ENCODE data around the gene OLFML2A. TPM values are rescaled to one million over a fixed set of nuclear protein-coding genes. Genes with fewer than 3 reads are reported as not detected.

OLFML2A gene
- total RNA-seq, 5 donors from 2014 or later (not counting 1 experiment from before 2014, with no cell fraction given), result 0.07 to 0.18 (median 0.13) TPM; not detected in 2

DNA sequence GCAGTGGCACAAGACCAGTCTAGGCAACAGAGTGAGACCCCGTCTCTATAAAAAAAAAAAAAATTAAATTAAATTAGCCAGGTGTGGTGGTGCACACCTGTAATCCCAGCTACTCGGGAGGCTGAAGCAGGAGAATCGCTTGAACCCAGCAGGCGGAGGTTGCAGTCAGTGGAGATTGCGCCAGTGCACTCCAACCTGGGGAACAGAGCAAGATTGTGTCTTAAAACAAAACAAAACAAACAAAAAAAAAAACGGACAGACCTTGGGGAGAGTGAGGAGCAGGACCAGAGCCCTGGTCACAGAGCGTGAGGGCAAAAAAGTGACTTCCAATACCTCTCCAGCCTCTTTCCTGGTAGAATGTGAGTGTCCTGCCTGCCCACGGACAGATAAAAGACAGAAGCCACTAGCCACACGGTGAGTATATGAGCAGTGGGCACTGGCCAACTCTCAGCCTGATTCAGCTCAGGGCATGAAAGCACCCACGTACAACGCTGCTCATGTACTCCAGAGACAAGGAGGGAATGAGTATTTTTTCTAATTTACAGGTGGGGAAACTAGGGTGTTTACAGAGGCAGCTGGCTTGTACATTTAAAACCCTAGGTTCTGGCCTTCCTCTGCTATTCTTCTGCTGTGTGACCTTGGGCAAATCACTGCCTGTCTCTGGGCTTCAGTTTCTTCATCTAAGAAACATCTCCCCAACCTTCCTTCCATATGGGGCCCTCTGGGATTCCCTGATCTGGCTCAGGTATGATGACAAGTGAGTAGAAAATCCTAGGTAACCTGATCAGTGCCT lies 1.8 kb downstream of the OLFML2A start:
- H3K4me3 Mint-ChIP-seq, result peak overlapping the region in 1 of 3 donors; percentile 11
- peaks cover 24 to 35% of the 10 kb centered on the region in 2 donors for H3K27me3 Mint-ChIP-seq
- ATAC-seq (replicated peaks in 1 of 4) (no peak), DNase-seq (no peak)
- Histone ChIP-seq H3K4me1 (ENCODE audit: control insufficient read depth in 1 of 2, extremely low read depth in 1 of 2, insufficient read depth in 2 of 2, low read length in 2 of 2) (peaks cover 0 to 15% of the 10 kb centered on the region in 2 experiments), H3K4me3 (ENCODE audit: control insufficient read depth in 1 of 2, extremely low read depth in 1 of 2, low read length in 1 of 2) (no peak overlapping the region), H3K9me3 (no peaks in the 10 kb centered on the region), H3K27me3 (replicated peaks in 1 of 2; ENCODE audit: control insufficient read depth in 2 of 2, extremely low read depth in 1 of 2, insufficient read depth in 2 of 2, low read length in 1 of 2) (peaks cover 2 to 40% of the 10 kb centered on the region in 2 experiments), H3K27ac (ENCODE audit: low read length) (no peak overlapping the region), H3K36me3 (ENCODE audit: control insufficient read depth in 2 of 2, extremely low read depth in 1 of 2, insufficient read depth in 1 of 2, low read length in 1 of 2) (no peaks in the 10 kb centered on the region)
- 76% methylated on average over 3 of the region's 11 CpGs for WGBS (ENCODE audit: insufficient coverage)
- H3K36me3 Mint-ChIP-seq, result no peaks in the 10 kb centered on the region
- CTCF ChIA-PET, result no interaction called here
- POLR2A ChIA-PET, result no interaction called here
- H3K4me1 Mint-ChIP-seq, result peaks cover 16 to 22% (median 20%) of the 10 kb centered on the region in 3 donors
- H3K27ac Mint-ChIP-seq, result no peak overlapping the region
- no peaks in the 10 kb centered on the region for H3K9me3 Mint-ChIP-seq

DNA sequence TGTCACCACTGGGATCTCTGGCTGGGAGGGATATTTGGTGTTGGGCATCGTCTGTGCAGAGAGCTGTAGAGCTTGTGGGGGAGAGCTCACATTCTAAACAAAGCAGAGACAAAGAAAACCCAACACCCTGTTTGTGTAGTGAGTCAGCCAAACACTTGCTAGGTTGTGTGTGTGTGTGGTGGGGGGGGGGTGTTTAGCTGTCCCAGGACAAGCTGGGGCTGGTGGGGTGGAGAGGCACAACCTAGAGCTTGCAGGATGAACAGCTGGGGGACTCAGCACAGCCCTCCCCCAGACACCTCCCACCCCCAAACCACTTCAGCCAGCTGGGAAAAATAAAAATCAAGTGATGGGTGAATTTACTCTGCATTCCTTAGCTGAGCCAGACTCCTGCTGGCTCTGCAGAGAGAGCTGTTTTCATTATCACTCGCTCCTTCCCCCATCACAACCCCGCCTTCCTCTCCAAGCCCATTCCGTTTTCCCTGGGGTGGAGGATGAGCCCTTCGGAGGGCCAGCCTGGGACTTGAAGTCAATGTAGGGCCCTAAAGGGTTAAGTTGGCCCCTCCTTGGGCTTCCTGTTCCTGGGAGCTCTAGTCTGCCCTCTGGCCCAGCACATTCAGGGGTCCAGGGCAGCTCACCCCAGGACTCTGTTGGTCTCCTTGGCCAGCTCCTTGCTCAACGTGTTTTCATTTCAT lies 2.6 kb downstream of the OLFML2A start:
- Mint-ChIP-seq H3K4me1 (peaks cover 11 to 16% (median 13%) of the 10 kb centered on the region in 3 donors), H3K4me3 (peak overlapping the region in 1 of 3 donors; percentile 11), H3K36me3 (no peaks in the 10 kb centered on the region), H3K27ac (no peak overlapping the region), H3K9me3 (no peaks in the 10 kb centered on the region), H3K27me3 (peaks cover 18 to 29% of the 10 kb centered on the region in 2 donors)
- Histone ChIP-seq H3K9me3 (no peaks in the 10 kb centered on the region), H3K36me3 (ENCODE audit: control insufficient read depth in 2 of 2, extremely low read depth in 1 of 2, insufficient read depth in 1 of 2, low read length in 1 of 2) (no peaks in the 10 kb centered on the region), H3K4me1 (ENCODE audit: control insufficient read depth in 1 of 2, extremely low read depth in 1 of 2, insufficient read depth in 2 of 2, low read length in 2 of 2) (peaks cover 0 to 11% of the 10 kb centered on the region in 2 experiments), H3K27me3 (replicated peaks in 1 of 2; ENCODE audit: control insufficient read depth in 2 of 2, extremely low read depth in 1 of 2, insufficient read depth in 2 of 2, low read length in 1 of 2) (peaks cover 2 to 33% of the 10 kb centered on the region in 2 experiments), H3K27ac (ENCODE audit: low read length) (no peak overlapping the region), H3K4me3 (ENCODE audit: control insufficient read depth in 1 of 2, extremely low read depth in 1 of 2, low read length in 1 of 2) (no peak overlapping the region)
- ATAC-seq (replicated peaks in 1 of 4) (no peak), DNase-seq (no peak)
- WGBS (ENCODE audit: insufficient coverage), result 87% methylated on average over 3 of the region's 6 CpGs
- ChIA-PET CTCF (interaction anchor here in 1 of 2 donors (0.6 to 0.8 kb wide), 2 partner anchors 10 to 582 kb away, joined by 3 read pairs; no protein-coding TSS in a partner anchor), POLR2A (interaction anchor here in 1 of 2 donors (0.6 kb wide), 2 partner anchors 83 to 221 kb away, joined by 3 to 4 read pairs; no protein-coding TSS in a partner anchor)

DNA sequence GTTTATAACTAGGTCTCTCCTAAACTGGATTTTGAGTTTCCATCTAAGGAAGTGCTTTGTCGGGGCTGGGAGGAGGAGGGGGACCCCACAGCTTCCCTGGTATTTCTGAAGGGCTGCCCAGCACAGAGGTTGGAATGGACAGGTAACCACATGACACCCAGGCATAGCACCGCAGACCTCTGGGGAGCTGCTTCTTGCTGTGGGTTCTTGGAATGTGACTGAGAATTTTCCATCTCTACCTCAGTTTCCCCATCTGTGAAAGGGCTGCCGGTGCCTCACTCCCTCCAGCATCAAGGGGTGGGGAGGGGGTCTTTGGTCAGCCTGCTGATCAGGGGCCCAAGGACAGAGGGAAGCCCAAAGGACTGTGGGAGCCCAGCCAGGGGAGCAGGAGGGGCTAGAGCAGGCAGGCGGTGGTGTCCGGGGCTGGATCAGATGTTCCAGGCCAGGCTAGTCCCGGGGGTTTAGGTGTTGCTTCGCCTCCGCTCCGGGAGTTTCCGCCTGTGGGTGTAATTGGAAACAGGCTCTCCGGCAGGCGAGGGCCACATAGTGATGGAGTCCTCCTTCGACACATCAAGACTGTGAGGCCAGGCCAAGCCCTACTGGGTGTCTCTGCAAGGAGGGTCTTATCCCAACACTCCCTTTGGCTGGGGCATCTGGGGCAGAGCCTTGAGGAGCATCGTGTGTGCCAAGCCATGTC lies 3.3 kb downstream of the OLFML2A start:
- Histone ChIP-seq H3K4me1 (ENCODE audit: control insufficient read depth in 1 of 2, extremely low read depth in 1 of 2, insufficient read depth in 2 of 2, low read length in 2 of 2) (peaks cover 0 to 10% of the 10 kb centered on the region in 2 experiments), H3K27ac (ENCODE audit: low read length) (no peak overlapping the region), H3K36me3 (ENCODE audit: control insufficient read depth in 2 of 2, extremely low read depth in 1 of 2, insufficient read depth in 1 of 2, low read length in 1 of 2) (no peaks in the 10 kb centered on the region), H3K4me3 (ENCODE audit: control insufficient read depth in 1 of 2, extremely low read depth in 1 of 2, low read length in 1 of 2) (no peak overlapping the region), H3K9me3 (no peaks in the 10 kb centered on the region), H3K27me3 (replicated peaks in 1 of 2; ENCODE audit: control insufficient read depth in 2 of 2, extremely low read depth in 1 of 2, insufficient read depth in 2 of 2, low read length in 1 of 2) (peaks cover 2 to 28% of the 10 kb centered on the region in 2 experiments)
- H3K9me3 Mint-ChIP-seq, result no peaks in the 10 kb centered on the region
- no peak overlapping the region for H3K27ac Mint-ChIP-seq
- no peaks in the 10 kb centered on the region for H3K36me3 Mint-ChIP-seq
- DNase-seq (peak in 1 of 35 experiments; percentile 3), ATAC-seq (replicated peaks in 1 of 4) (no peak)
- peaks cover 15 to 26% of the 10 kb centered on the region in 2 donors for H3K27me3 Mint-ChIP-seq
- ChIA-PET CTCF (interaction anchor here in 1 of 2 donors (0.6 to 0.8 kb wide), 2 partner anchors 9 to 581 kb away, joined by 3 read pairs; no protein-coding TSS in a partner anchor), POLR2A (interaction anchor here in 1 of 2 donors (0.6 kb wide), 2 partner anchors 84 to 222 kb away, joined by 3 to 4 read pairs; no protein-coding TSS in a partner anchor)
- peaks cover 8 to 13% (median 12%) of the 10 kb centered on the region in 3 donors for H3K4me1 Mint-ChIP-seq
- no peak overlapping the region for H3K4me3 Mint-ChIP-seq
- 41% methylated on average over 2 of the region's 14 CpGs for WGBS (ENCODE audit: insufficient coverage)

DNA sequence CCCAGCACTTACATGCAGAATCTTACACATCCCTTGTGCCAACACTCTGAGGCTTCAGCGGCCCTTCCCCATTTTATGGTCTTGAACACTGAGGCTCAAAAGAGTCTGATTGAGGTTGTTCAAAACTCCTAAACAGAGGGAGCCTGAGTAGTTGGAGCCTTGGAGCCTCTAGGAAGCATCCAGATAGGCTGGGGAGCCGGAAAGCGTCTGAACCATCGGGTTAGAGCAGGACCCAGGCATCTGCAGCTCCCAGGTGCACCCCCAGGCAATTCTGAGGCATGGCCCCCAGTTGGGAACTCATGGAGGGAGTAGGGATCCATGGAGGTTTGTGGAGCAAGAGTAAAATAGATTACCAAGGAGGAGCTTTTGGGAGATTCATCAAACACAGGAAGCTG lies 3.8 kb downstream of the OLFML2A start:
- Mint-ChIP-seq H3K9me3 (no peaks in the 10 kb centered on the region), H3K4me3 (no peak overlapping the region), H3K27me3 (peaks cover 12 to 21% of the 10 kb centered on the region in 2 donors), H3K27ac (no peak overlapping the region), H3K4me1 (peaks cover 8 to 12% (median 10%) of the 10 kb centered on the region in 3 donors), H3K36me3 (no peaks in the 10 kb centered on the region)
- H3K27me3 ChIP-seq (replicated peaks in 1 of 2; ENCODE audit: control insufficient read depth in 2 of 2, extremely low read depth in 1 of 2, insufficient read depth in 2 of 2, low read length in 1 of 2), result peaks cover 2 to 22% of the 10 kb centered on the region in 2 experiments
- H3K36me3 ChIP-seq (ENCODE audit: control insufficient read depth in 2 of 2, extremely low read depth in 1 of 2, insufficient read depth in 1 of 2, low read length in 1 of 2), result no peaks in the 10 kb centered on the region
- no peak for ATAC-seq (replicated peaks in 1 of 4)
- peaks cover 0 to 10% of the 10 kb centered on the region in 2 experiments for H3K4me1 ChIP-seq (ENCODE audit: control insufficient read depth in 1 of 2, extremely low read depth in 1 of 2, insufficient read depth in 2 of 2, low read length in 2 of 2)
- POLR2A ChIA-PET, result no interaction called here
- no peak for DNase-seq
- CTCF ChIA-PET, result no interaction called here
- no peak overlapping the region for H3K27ac ChIP-seq (ENCODE audit: low read length)
- H3K4me3 ChIP-seq (ENCODE audit: control insufficient read depth in 1 of 2, extremely low read depth in 1 of 2, low read length in 1 of 2), result no peak overlapping the region
- no peaks in the 10 kb centered on the region for H3K9me3 ChIP-seq
- 92% methylated on average over 4 of the region's 4 CpGs for WGBS (ENCODE audit: insufficient coverage)

DNA sequence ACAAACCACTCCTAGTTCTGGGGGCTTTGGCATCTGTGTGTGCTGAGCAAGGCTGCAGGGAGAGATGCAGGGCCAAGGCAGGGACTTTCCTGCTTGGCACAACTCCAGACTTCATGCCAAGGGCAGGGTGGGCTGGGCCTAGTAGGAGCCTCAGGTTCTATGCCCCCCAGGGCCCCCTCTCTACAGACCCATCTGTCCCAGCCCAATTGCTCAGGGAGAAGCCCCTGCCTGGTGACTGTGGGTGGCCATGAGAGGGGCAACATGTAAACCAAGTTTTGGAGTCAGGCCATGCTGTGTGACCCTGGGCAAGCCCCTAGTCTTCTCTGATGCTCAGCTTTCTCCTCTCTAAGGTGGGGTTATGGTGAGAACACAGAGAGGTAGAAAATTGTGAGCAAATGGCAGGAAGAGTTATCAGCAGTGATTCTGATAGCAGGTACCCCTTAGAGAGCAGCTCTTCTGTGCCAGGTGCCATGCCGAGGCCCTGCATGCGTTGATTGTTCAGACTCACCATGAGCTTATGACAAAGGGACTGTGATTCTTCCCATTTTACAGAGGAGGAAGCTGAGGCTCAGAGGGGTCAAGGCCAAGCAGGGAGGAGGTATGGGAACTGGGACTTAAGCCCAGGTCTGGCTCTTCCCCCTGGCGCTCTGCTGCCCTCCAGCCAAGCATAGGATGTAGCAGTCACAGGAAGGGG lies 5.2 kb downstream of the OLFML2A start:
- no peaks in the 10 kb centered on the region for H3K36me3 ChIP-seq (ENCODE audit: control insufficient read depth in 2 of 2, extremely low read depth in 1 of 2, insufficient read depth in 1 of 2, low read length in 1 of 2)
- 96% methylated on average over 3 of the region's 3 CpGs for WGBS (ENCODE audit: insufficient coverage)
- Mint-ChIP-seq H3K9me3 (no peaks in the 10 kb centered on the region), H3K4me3 (no peak overlapping the region), H3K27ac (no peak overlapping the region), H3K4me1 (peaks cover 0 to 2% (median 0%) of the 10 kb centered on the region in 3 donors), H3K27me3 (peaks cover 8 to 12% of the 10 kb centered on the region in 2 donors), H3K36me3 (no peaks in the 10 kb centered on the region)
- ChIA-PET CTCF (interaction anchor here in 1 of 2 donors (1.1 kb wide), 1 partner anchor 56 kb away, joined by 3 read pairs; no protein-coding TSS in a partner anchor), POLR2A (no interaction called here)
- H3K9me3 ChIP-seq, result no peaks in the 10 kb centered on the region
- ATAC-seq (replicated peaks in 1 of 4) (no peak), DNase-seq (no peak)
- peaks cover 0 to 16% of the 10 kb centered on the region in 2 experiments for H3K27me3 ChIP-seq (replicated peaks in 1 of 2; ENCODE audit: control insufficient read depth in 2 of 2, extremely low read depth in 1 of 2, insufficient read depth in 2 of 2, low read length in 1 of 2)
- no peak overlapping the region for H3K27ac ChIP-seq (ENCODE audit: low read length)
- peaks cover 0 to 4% of the 10 kb centered on the region in 2 experiments for H3K4me1 ChIP-seq (ENCODE audit: control insufficient read depth in 1 of 2, extremely low read depth in 1 of 2, insufficient read depth in 2 of 2, low read length in 2 of 2)
- H3K4me3 ChIP-seq (ENCODE audit: control insufficient read depth in 1 of 2, extremely low read depth in 1 of 2, low read length in 1 of 2), result no peak overlapping the region

All from T-cell (primary cell).